ENCODE results near the gene CDC42EP4. TPM values are rescaled to one million over a fixed set of nuclear protein-coding genes. Genes with fewer than 3 reads are reported as not detected.

The CDC42EP4 gene
- total RNA-seq, 2 donors from 2014 or later: 38.5 to 49.7 TPM

- H3K9me3 ChIP-seq (ENCODE audit: control insufficient read depth, low read length): no peaks in the 10 kb centered on the region
- Mint-ChIP-seq H3K36me3 (ENCODE audit: low read depth) (peaks cover 59% of the 10 kb centered on the region), H3K27me3 (ENCODE audit: insufficient read depth) (no peaks in the 10 kb centered on the region), H3K4me3 (no peak overlapping the region), H3K4me1 (peaks cover 14% of the 10 kb centered on the region), H3K9me3 (no peaks in the 10 kb centered on the region), H3K27ac (no peak overlapping the region)
- H3K27ac ChIP-seq (ENCODE audit: low read depth, low read length): no peak overlapping the region
- peak; percentile 20 for DNase-seq
- no peaks in the 10 kb centered on the region for H3K27me3 ChIP-seq (ENCODE audit: control insufficient read depth, insufficient read depth, low read length, poor library complexity, severe bottlenecking)
- H3K9ac ChIP-seq (ENCODE audit: extremely low read depth, low read length, poor library complexity, severe bottlenecking): no peak overlapping the region
- H3K4me3 ChIP-seq (ENCODE audit: low read length): no peak overlapping the region
- H3K4me1 ChIP-seq (ENCODE audit: control insufficient read depth, insufficient read depth, low read length): no peaks in the 10 kb centered on the region
- TF ChIP-seq CTCF (conservative IDR thresholded peaks at IDR 0.05): no peak
- 94 to 95% methylated on average over 6 of the region's 6 CpGs for WGBS, 2 experiments (ENCODE audit: insufficient coverage in 1 of 2, insufficient read length in 1 of 2)
- peaks cover 82% of the 10 kb centered on the region for H3K36me3 ChIP-seq (ENCODE audit: control insufficient read depth, insufficient read depth, low read length)
These were observed 74.1 kb downstream of the CDC42EP4 start for GRCh38 chr17:73237714-73238113.

GRCh38 chr17:73234736-73235135 is 77.1 kb downstream of the CDC42EP4 start:
- H3K4me1 Mint-ChIP-seq: peaks cover 20% of the 10 kb centered on the region
- no peaks in the 10 kb centered on the region for H3K27me3 Mint-ChIP-seq (ENCODE audit: insufficient read depth)
- Histone ChIP-seq H3K4me1 (ENCODE audit: control insufficient read depth, insufficient read depth, low read length) (no peaks in the 10 kb centered on the region), H3K9ac (ENCODE audit: extremely low read depth, low read length, poor library complexity, severe bottlenecking) (no peak overlapping the region), H3K4me3 (ENCODE audit: low read length) (no peak overlapping the region), H3K27ac (ENCODE audit: low read depth, low read length) (no peak overlapping the region), H3K9me3 (ENCODE audit: control insufficient read depth, low read length) (no peaks in the 10 kb centered on the region), H3K36me3 (ENCODE audit: control insufficient read depth, insufficient read depth, low read length) (peaks cover 57% of the 10 kb centered on the region), H3K27me3 (ENCODE audit: control insufficient read depth, insufficient read depth, low read length, poor library complexity, severe bottlenecking) (no peaks in the 10 kb centered on the region)
- H3K9me3 Mint-ChIP-seq: no peaks in the 10 kb centered on the region
- H3K36me3 Mint-ChIP-seq (ENCODE audit: low read depth): peaks cover 34% of the 10 kb centered on the region
- peak; percentile 22 for DNase-seq
- H3K4me3 Mint-ChIP-seq: peak overlapping the region; percentile 96
- WGBS, 2 experiments (ENCODE audit: insufficient coverage in 1 of 2, insufficient read length in 1 of 2): 89 to 93% methylated on average over 8 to 10 of the region's 10 CpGs
- TF ChIP-seq CTCF (conservative IDR thresholded peaks at IDR 0.05): no peak
- no peak overlapping the region for H3K27ac Mint-ChIP-seq

Other genes starting within 250 kb of the CDC42EP4 start
- 10 to 100 TPM; 18.1 to 20.1 TPM for gene SLC39A11, start 219.3 kb downstream of the CDC42EP4 start, total RNA-seq
- gene SSTR2, start 147.0 kb downstream of the CDC42EP4 start, total RNA-seq: 1 to 10 TPM; 4.2 to 4.4 TPM
- 10 to 100 TPM; 27.1 to 27.8 TPM for gene COG1, start 118.9 kb downstream of the CDC42EP4 start, total RNA-seq
- gene CPSF4L, start 50.1 kb downstream of the CDC42EP4 start, total RNA-seq: under 1 TPM; 0.29 to 0.58 TPM